K562 (cell line): ENCODE measurements around the gene STK32C. TPM values are rescaled to one million over a fixed set of nuclear protein-coding genes. Genes with fewer than 3 reads are reported as not detected.

Source experiments
- ATAC-seq: fragments of 200-7000 bp; cut with Tn5 transposase; 3 replicates; pipeline ENCODE4 v1.9.1; 2020; ENCODE audit warnings: moderate library complexity
- BruUV-seq: library from RNA; stranded (reverse); fragments of 400-500 nt; replicated peaks from 2 replicates; lab custom pipeline; 2021; lab: Mats Ljungman, UMichigan
- CTCF ChIA-PET: fragments of 300-600 bp; formaldehyde crosslinking; extraction: SDS; loops from one replicate; lab custom pipeline; 2021; ENCODE audit warnings: low intra/inter-chr PET ratio; lab: Yijun Ruan, JAX
- POLR2A ChIA-PET: fragments of 300-600, 350-650 bp; sonication (Branson Sonifier 250); formaldehyde crosslinking; extraction: SDS; loops from one replicate; lab custom pipeline; 2021; ENCODE audit warnings: antibody characterized with exemption, inconsistent platforms; lab: Yijun Ruan, JAX
- DNase-seq, 4 experiments: peaks; one replicate each; pipeline versions ENCODE4 v3.0.0 to v3.0.0-alpha.2; 2011 to 2018; ENCODE audit warnings: low spot score in 3 of 4, mixed read lengths in 3 of 4; ENCODE audit errors: extremely low read depth in 1 of 4
- FAIRE-seq: peaks from 2 replicates; lab custom pipeline; 2011; peaks lifted over from hg19 to GRCh38; lab: Jason Lieb, UNC
- H2AFZ ChIP-seq: 2 replicates; pipeline ENCODE4 v1.6.0; 2011; ENCODE audit warnings: low read depth, low read length, control low read depth, inconsistent platforms
- H3K27ac ChIP-seq: fragments of 200-600 bp; 3 replicates; pipeline ENCODE4 v1.8.0; 2011; ENCODE audit warnings: low read depth, mild to moderate bottlenecking, control low read depth, inconsistent platforms, low read length, moderate library complexity, mixed read lengths; ENCODE audit errors: extremely low read depth
- H3K27me3 ChIP-seq, 2 experiments: fragments of 300-600 bp in 1 of 2; 2 replicates in 1 of 2; 3 replicates in 1 of 2; pipeline versions ENCODE4 v1.6.0 to v1.8.0; 2011; ENCODE audit warnings: inconsistent platforms in 2 of 2, low read length in 2 of 2, mild to moderate bottlenecking in 1 of 2, mixed read lengths in 1 of 2, moderate library complexity in 1 of 2; ENCODE audit not compliant: control insufficient read depth in 2 of 2, insufficient read depth in 2 of 2
- H3K36me3 ChIP-seq: fragments of 300-600 bp; 3 replicates; pipeline ENCODE4 v1.8.0; 2011; ENCODE audit warnings: mild to moderate bottlenecking, low read length, inconsistent platforms; ENCODE audit not compliant: control insufficient read depth, insufficient read depth
- H3K4me1 ChIP-seq, 2 experiments: fragments of 200-600 bp in 1 of 2; replicated peaks in 1 of 2; 2 replicates in 1 of 2; 3 replicates in 1 of 2; pipeline versions ENCODE4 v1.5.1 to v1.8.0; 2011; ENCODE audit warnings: inconsistent platforms in 2 of 2, low read length in 2 of 2, mild to moderate bottlenecking in 1 of 2, mixed read lengths in 1 of 2, moderate library complexity in 1 of 2; ENCODE audit not compliant: control insufficient read depth in 2 of 2, insufficient read depth in 2 of 2
- H3K4me2 ChIP-seq: 2 replicates; pipeline ENCODE4 v1.6.1; 2011; ENCODE audit warnings: low read length, control low read depth, inconsistent platforms, mixed read lengths; ENCODE audit not compliant: insufficient read depth
- H3K4me3 ChIP-seq: fragments of 200-600 bp; sonication (generic), shearing (Covaris generic); 2 replicates; pipeline ENCODE4 v1.5.1; 2016; ENCODE audit warnings: control low read depth, inconsistent platforms
- H3K79me2 ChIP-seq: fragments of 200-600 bp; 3 replicates; pipeline ENCODE4 v1.8.0; 2011; ENCODE audit warnings: low read length, inconsistent platforms; ENCODE audit not compliant: control insufficient read depth, insufficient read depth
- H3K9ac ChIP-seq, 2 experiments: 2 replicates each; pipeline versions ENCODE4 v1.6.0 to v1.6.1; 2011; ENCODE audit warnings: low read depth in 2 of 2, low read length in 2 of 2, control low read depth in 1 of 2, inconsistent platforms in 1 of 2, mild to moderate bottlenecking in 1 of 2, mixed read lengths in 1 of 2; ENCODE audit not compliant: insufficient read depth in 1 of 2
- H3K9me1 ChIP-seq: one replicate; pipeline ENCODE4 v1.6.0; 2011; ENCODE audit warnings: inconsistent platforms, mild to moderate bottlenecking, low read length, moderate library complexity; ENCODE audit not compliant: control insufficient read depth, insufficient read depth
- H3K9me3 ChIP-seq: replicated peaks from 2 replicates; pipeline ENCODE4 v1.5.1; 2011; ENCODE audit warnings: low read depth, low read length, inconsistent platforms; ENCODE audit not compliant: control insufficient read depth, insufficient read depth
- H4K20me1 ChIP-seq: replicated peaks from 2 replicates; pipeline ENCODE4 v1.6.1; 2011; ENCODE audit warnings: low read length, inconsistent platforms, mixed read lengths; ENCODE audit not compliant: control insufficient read depth, insufficient read depth
- AFF4 ChIP-seq: sonication (generic); formaldehyde crosslinking; IDR thresholded peaks from 2 replicates; pipeline ENCODE4 v1.8.0; 2023; ENCODE audit warnings: mild to moderate bottlenecking, missing genetic modification reagents
- BRD9 ChIP-seq: fragments of 450-650 bp; IDR thresholded peaks from 2 replicates; pipeline ENCODE4 v1.6.1; 2018; ENCODE audit warnings: low read depth; ENCODE audit not compliant: partially characterized antibody
- E4F1 ChIP-seq: fragments of 250-450 bp; sonication (Bioruptor Pico); IDR thresholded peaks from 2 replicates; pipeline ENCODE4 v1.5.0; 2021; ENCODE audit warnings: mild to moderate bottlenecking, borderline replicate concordance
- HOMEZ ChIP-seq: fragments of 250-450 bp; sonication (Bioruptor Pico); IDR thresholded peaks from 2 replicates; pipeline ENCODE4 v1.4.0; 2020; ENCODE audit warnings: mild to moderate bottlenecking, moderate library complexity
- NEUROD1 ChIP-seq: fragments of 150-350 bp; IDR thresholded peaks from 2 replicates; pipeline ENCODE4 v1.6.1; 2014; ENCODE audit warnings: borderline replicate concordance, low read length, low read depth; ENCODE audit not compliant: partially characterized antibody
- RFX1 ChIP-seq: fragments of 450-650 bp; IDR thresholded peaks from 2 replicates; pipeline ENCODE4 v1.6.1; 2016; ENCODE audit warnings: mild to moderate bottlenecking, moderate library complexity
- ZBTB8A ChIP-seq: fragments of 450-650 bp; IDR thresholded peaks from 2 replicates; pipeline ENCODE4 v1.6.1; 2018; ENCODE audit warnings: mild to moderate bottlenecking, moderate library complexity; ENCODE audit not compliant: partially characterized antibody
- ZNF280A ChIP-seq: fragments of 450-650 bp; IDR thresholded peaks from 2 replicates; pipeline ENCODE4 v1.6.1; 2018; ENCODE audit warnings: mild to moderate bottlenecking, low read depth; ENCODE audit not compliant: partially characterized antibody
- ZNF589 ChIP-seq: fragments of 200-800 bp; sonication (Bioruptor generic); IDR thresholded peaks from 2 replicates; pipeline ENCODE4 v1.6.1; 2016; ENCODE audit warnings: low read depth, missing genetic modification characterization, missing compliant biosample characterization
- WGBS: fragments of 100-300 bp; shearing (Covaris generic); methylation state at CpG from one replicate; pipeline ENCODE4 v1.1.6; 2016; ENCODE audit warnings: low coverage, mixed read lengths; ENCODE audit not compliant: insufficient coverage; ENCODE audit errors: missing lambda C conversion rate; 5-methylcytosine and 5-hydroxymethylcytosine counted together
- in situ Hi-C: fragments of 300-500 bp; cut with MboI; formaldehyde crosslinking; loops from 4 replicates; pipeline ENCODE4 v1.15.0; 2018; ENCODE audit warnings: inconsistent platforms, mixed read lengths
- intact Hi-C: fragments of 100-400 bp; cut with micrococcal nuclease; formaldehyde crosslinking; loops from 2 replicates; pipeline ENCODE4 v1.14.2; 2022
- polyA plus RNA-seq, 8 experiments: library from polyadenylated mRNA; depleted of rRNA in 4 of 8; stranded (reverse) in 5 of 8; unstranded in 3 of 8; fragments of >200 nt; fragmentation: Nextera tagmentation in 2 of 8; fragmentation: Illumina TruSeq in 1 of 8; extraction: Ambion mirVana in 2 of 8; extraction: Trizol in 1 of 8; gene quantifications; 2 replicates each; pipeline versions ENCODE4 v1.2.1 to v1.2.3, GENCODE V29; 2011 to 2014; ENCODE audit warnings: inconsistent platforms in 1 of 8, missing spikeins in 1 of 8
- total RNA-seq, 7 experiments: library from RNA; depleted of rRNA in 6 of 7; stranded (reverse); fragments of >200 nt in 6 of 7; fragmentation: Illumina TruSeq in 2 of 7; extraction: Trizol in 2 of 7; gene quantifications; 2 replicates each; pipeline versions ENCODE4 v1.2.1 to v1.2.3, GENCODE V29; 2011 to 2021; ENCODE audit warnings: low replicate concordance in 1 of 7

Gene STK32C
- total and polyA plus RNA-seq, 9 of the 15 experiments (the other 6 are each of a cell fraction or from before 2014, with no cell fraction given), result 1.5 to 20.9 (median 6.5) TPM

GRCh38 chr10:132202070-132202970 is 105.4 kb downstream of the STK32C start:
- no TSS peak for BruUV-seq
- H2AFZ ChIP-seq, result no peak overlapping the region
- DNase-seq, result no peak
- H3K4me3 ChIP-seq, result no peak overlapping the region
- no peak for FAIRE-seq
- H3K9me1 ChIP-seq, result no peaks in the 10 kb centered on the region
- POLR2A ChIA-PET, result no interaction called here
- peaks cover 0 to 8% of the 10 kb centered on the region in 2 experiments; a peak in 1 of 5 replicates for H3K4me1 ChIP-seq
- peaks cover 0 to 68% of the 10 kb centered on the region in 2 experiments; a peak in 2 of 5 replicates for H3K27me3 ChIP-seq
- no peaks in the 10 kb centered on the region for H3K9me3 ChIP-seq
- no peak overlapping the region for H3K9ac ChIP-seq
- 3% methylated on average over 27 of the region's 48 CpGs for WGBS
- no peaks in the 10 kb centered on the region for H3K79me2 ChIP-seq
- no peak overlapping the region for H3K4me2 ChIP-seq
- H3K36me3 ChIP-seq, result no peaks in the 10 kb centered on the region
- CTCF ChIA-PET, result no interaction called here
- H3K27ac ChIP-seq, result no peak overlapping the region
- no peak for TF ChIP-seq E4F1 (CRISPR knock-in tag)
- no peak for TF ChIP-seq ZNF280A
- no peak for TF ChIP-seq ZNF589 (CRISPR knock-in tag)
- no peak for TF ChIP-seq AFF4
- no peak for TF ChIP-seq ZBTB8A
- no peak for TF ChIP-seq BRD9
- no peak for TF ChIP-seq NEUROD1
- no peak for TF ChIP-seq HOMEZ (CRISPR knock-in tag)
- TF ChIP-seq RFX1, result no peak
- no peak for ATAC-seq
- H4K20me1 ChIP-seq, result no peaks in the 10 kb centered on the region
- in situ Hi-C loops (no loop called here), intact Hi-C loops (no loop called here)
